GM18502 (cell line): ENCODE data around the gene TMEM86B.

Experiments
- ATAC-seq: cut with Tn5 transposase; IDR thresholded peaks from one replicate; pipeline ENCODE4 v1.9.1; 2021; ENCODE audit warnings: mild to moderate bottlenecking; ENCODE audit not compliant: unreplicated experiment, poor library complexity

TMEM86B gene

DNA sequence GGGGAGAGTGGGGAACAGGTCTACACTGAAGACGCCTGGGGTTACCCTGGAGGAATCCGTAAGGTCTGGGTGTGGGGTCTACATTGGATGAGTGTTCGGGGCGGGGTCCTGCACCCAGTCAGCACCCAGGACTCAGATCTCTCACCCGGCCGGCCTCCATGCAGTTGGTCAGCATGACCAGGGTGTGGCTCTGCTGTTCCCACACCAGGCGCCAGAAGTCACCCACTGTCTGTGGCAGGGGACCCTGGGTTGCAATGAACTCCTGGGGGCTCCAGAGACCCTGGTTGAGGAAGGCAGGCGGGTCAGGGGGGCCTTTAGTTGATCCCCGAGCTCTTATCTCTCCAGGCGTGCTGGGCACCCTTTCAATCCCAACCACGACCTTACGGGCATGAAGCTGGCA lies 42.5 kb downstream of the TMEM86B start:
- ATAC-seq: no peak

DNA sequence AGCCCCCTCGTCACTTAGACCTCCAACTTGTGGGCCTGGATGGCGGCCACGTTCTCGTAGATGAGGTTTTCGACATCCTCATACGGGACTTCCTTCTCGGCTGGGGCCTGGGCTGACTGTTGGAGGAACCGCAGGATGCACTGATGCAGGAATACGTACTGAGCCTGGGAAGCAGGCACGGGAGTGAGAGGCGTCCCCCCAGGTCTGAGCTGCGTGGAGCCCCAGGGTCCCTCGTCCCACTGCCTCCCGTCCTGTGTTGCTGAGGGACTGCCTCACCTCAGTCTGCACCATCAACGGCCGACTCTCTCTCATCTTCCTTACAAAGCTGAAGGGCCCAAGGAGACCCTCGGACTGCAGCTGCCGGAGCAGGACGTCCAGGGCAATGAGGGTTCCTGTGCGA lies 46.8 kb downstream of the TMEM86B start:
- no peak for ATAC-seq

DNA sequence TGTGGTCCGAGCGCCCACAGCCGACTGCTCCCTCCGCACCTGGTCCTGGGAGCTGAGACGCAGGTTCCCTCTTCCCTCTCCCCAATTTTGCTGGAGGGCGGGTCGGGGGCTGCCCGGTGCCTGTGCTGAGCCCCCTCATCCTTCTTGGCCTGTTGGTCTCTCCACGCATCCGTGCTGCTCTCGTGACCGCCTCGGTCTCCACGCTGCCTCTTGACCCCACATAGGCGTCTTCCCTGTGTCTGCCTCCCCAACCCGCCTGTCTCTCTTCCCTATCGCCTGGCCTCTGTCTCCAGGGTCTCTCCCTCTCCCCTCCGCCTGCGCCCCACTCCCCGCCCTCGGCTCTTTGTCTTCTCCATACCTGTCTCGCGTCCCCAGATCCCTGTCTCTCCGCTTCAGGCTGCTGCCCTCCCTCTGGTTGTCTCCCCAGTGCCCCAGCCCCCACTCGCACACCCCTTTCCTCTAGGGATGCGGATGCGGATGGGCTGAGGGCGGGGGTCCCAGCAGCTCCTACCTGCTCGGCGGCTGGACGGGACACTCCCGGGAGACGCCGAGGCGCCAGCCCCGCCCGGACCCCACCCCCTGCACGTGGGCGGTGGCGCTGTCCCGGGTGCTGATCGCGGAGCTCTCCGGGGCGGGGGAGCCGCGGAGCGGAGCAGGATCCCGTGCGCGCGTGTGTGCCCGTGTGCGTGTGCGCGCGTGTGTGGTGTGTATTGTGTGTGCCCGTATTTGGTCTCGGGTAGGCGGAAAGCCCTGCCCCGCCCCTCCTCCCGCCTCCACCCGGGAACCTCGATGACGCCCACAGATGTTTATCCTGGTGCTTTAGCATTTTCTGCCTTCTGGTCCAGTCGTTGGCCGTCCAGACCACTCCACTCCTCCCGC lies 48.7 kb downstream of the TMEM86B start, which contains the start of gene SYT5:
Gene SYT5 (minus strand): TSS at position 684 of the 879 bp plus-strand sequence. CDS start 1,248 bp downstream, outside the sequence.
- ATAC-seq: no peak

DNA sequence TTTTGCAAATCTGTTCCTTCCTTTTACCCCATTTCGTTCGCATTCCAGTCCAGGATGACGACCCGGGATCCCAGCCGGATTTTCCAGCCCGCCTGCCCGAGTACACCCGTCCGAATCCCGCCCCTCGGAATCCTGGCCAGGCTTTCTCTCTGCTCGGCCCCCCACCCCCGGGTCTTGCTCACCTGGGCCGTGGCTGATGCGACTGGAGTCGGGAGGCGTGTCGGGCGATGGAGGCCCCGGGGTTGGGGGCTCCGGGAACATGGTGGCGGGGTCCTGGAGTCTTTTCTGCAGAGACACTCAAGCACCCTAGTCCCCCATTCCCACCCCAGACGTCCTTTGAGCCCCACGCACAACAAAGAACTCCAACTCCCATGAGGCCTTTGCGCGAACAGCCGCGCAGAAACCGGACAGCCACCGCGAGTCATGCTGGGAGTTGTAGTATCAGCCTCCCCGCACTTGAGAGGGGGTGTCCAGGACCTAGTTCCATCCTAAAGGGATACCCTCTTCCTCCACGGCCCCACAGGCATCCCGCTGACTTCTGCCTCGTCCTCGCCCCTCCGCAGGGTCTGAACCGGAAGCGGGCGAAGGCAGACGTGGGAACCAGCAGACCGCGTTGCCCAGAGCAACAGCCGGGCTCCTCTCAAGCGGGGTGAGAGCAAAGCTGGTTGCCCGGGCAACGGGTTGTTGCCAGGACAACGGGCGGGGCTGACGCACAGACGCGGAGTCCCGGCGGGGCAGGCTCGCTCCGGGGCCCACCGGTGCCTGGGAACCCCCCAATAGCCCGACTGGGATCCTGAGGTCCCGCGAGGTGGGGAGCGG lies 49.6 kb downstream of the TMEM86B start:
- peak; percentile 71 for ATAC-seq
